HG03025 (cell line): ENCODE measurements around the gene STIL.
"Not testable (repeated sequence)": the region's sequence is repeated elsewhere in the genome, so short reads cannot be mapped to it uniquely, and the experiment has no call there.

Experiments
- ATAC-seq: cut with Tn5 transposase; IDR thresholded peaks from one replicate; pipeline ENCODE4 v1.9.1; 2021; ENCODE audit warnings: mild to moderate bottlenecking, moderate library complexity; ENCODE audit not compliant: unreplicated experiment, low FRiP score

Gene STIL

GRCh38 chr1:47323599-47324031 is 9.7 kb upstream of the STIL start:
- no peak for ATAC-seq

GRCh38 chr1:47319968-47320367 is 6.0 kb upstream of the STIL start:
- not testable (repeated sequence) for ATAC-seq

- ATAC-seq, result no peak
These were observed 3.9 kb upstream of the STIL start for GRCh38 chr1:47317841-47318240.

DNA sequence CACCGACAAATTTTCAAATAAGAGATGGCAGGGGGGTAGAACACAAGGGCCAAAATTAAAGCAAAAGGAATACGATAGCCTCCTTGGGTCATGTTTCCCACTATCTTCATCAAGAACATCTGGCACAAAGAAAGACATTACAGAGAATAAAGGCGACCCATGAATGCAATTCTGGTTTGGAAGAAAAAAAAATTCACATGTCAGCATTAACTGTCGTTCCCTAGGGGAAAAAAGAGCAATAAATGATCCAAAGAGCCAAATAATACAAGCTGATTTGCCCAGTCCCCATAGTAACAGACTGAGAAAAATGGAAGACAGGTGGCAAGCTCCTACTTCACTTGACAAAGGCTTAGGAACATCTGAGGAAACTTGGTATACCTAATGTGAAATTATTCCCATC is 4.5 kb downstream of the STIL start:
- ATAC-seq, result no peak

GRCh38 chr1:47302472-47302871 is 11.5 kb downstream of the STIL start:
- no peak for ATAC-seq

- no peak for ATAC-seq
These were observed 15.8 kb downstream of the STIL start for GRCh38 chr1:47298025-47298699.

DNA sequence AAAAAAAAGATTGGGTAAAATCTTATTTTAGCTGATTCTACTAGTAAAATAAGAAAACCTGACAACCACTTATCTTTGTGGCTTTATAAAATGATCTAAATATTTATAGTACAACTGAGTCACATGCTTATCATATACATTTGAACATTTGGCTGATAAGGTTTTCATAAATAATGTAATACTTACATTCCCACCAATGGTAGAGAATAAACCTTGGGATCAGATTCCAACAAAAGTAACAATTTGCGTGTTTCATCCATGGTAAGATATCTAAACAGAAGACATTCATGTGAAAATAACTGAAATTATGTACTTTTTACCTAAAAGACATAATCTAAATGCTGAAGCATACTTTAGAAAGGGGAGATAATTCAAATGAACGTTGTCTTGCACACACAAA is 18.4 kb downstream of the STIL start:
- ATAC-seq, result no peak

DNA sequence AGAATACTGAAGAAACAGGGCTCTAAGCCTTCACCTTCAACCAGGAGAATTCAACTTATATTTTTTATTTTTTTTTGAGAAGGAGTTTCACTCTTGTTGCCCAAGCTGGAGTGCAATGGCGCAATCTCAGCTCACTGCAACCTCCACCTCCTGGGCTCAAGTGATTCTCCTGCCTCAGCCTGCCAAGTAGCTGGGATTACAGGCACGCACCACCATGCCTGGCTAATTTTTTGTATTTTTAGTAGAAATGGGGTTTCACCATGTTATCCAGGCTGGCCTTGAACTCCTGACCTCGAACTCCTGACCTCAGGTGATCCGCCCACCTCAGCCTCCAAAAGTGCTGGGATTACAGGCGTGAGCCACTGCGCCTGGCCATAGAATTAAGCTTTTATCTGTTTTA is 19.1 kb downstream of the STIL start:
- not testable (repeated sequence) for ATAC-seq

- not testable (repeated sequence) for ATAC-seq
These were observed 25.8 kb downstream of the STIL start for GRCh38 chr1:47288116-47288515.

- ATAC-seq, result no peak
These were observed 33.8 kb downstream of the STIL start for GRCh38 chr1:47280142-47280541.

GRCh38 chr1:47276850-47277249 is 37.1 kb downstream of the STIL start:
- no peak for ATAC-seq

DNA sequence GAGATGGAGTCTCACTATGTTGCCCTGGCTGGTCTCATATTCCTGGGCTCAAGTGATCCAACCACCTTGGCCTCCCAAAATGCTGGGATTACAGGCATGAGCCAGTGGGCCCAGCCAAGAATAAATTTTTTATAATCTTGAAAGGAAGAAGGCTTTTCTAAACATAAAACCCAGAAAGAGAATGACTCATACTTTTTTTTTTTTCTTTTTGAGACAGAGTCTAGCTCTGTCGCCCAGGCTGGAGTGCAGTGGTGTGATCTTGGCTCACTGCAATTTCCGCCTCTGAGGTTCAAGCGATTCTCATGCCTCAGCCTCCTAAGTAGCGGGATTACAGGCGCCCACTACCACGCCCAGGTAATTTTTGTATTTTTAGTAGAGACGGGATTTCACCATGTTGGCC is 38.1 kb downstream of the STIL start:
- not testable (repeated sequence) for ATAC-seq

GRCh38 chr1:47265529-47265928 is 48.4 kb downstream of the STIL start:
- ATAC-seq, result not testable (repeated sequence)

- ATAC-seq, result no peak
These were observed 51.0 kb downstream of the STIL start for GRCh38 chr1:47262787-47263413.

GRCh38 chr1:47257224-47257623 is 56.7 kb downstream of the STIL start:
- no peak for ATAC-seq

GRCh38 chr1:47252795-47253194 is 61.2 kb downstream of the STIL start:
- no peak for ATAC-seq

- no peak for ATAC-seq
These were observed 61.6 kb downstream of the STIL start for GRCh38 chr1:47252369-47252768.

DNA sequence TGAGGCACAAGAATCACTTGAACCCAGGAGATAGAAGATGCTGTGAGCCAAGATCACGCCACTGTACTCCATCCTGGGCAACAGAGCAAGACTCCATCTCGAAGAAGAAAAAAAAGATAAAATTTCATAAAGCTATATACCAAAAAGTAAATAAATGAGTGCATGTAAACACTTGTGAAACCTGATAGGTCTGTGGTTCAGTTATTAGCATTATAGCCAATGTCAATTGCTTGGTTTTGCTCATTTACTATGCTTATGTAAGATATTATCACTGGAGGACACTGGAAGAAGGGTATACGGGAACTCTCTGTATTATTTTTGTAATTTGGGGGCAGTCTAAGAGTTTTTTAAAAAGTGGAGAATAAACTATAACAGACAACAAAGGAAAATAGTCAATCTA is 64.2 kb downstream of the STIL start:
- ATAC-seq, result no peak

- ATAC-seq, result no peak
These were observed 69.5 kb downstream of the STIL start for GRCh38 chr1:47244339-47244862.

DNA sequence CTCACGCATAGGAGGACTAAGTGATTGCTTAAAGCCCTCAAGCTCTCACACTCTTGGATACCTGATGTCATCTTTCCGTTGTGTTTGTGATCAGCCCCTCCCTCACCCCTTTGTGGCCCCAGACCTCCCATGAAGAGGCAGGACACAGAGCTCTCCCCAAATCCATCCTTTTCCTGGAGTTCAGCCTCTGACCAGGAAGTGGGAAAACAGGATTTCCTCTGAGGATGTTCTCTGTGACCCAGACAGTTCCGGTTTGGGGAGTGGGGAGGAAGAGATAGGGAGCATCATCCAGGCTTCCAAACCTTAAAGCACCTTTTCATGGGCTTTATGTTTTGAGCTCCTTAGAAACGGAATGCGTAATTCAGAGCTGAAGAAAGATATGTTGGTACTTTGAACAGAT is 70.0 kb downstream of the STIL start:
- ATAC-seq, result no peak

GRCh38 chr1:47241114-47242113 is 72.5 kb downstream of the STIL start:
- no peak for ATAC-seq
